NCI-H2171 (cell line): ENCODE measurements around the gene IDS.
A peak's percentile ranks its signal among the peaks of the same experiment; 100 is the strongest.

Experiments used
- DNase-seq: peaks from one replicate; lab custom pipeline; 2025; lab: John Stamatoyannopoulos, UW

IDS gene

GRCh38 chrX:149456476-149457245 is 48.4 kb downstream of the IDS start:
- peak; percentile 0 for DNase-seq

GRCh38 chrX:149455934-149456333 is 49.2 kb downstream of the IDS start:
- no peak for DNase-seq

- DNase-seq: peak; percentile 66
Measured at GRCh38 chrX:149453906-149454822, 50.9 kb downstream of the IDS start.

GRCh38 chrX:149453030-149453429 is 52.1 kb downstream of the IDS start:
- DNase-seq: no peak

GRCh38 chrX:149433451-149433850 is 71.7 kb downstream of the IDS start:
- DNase-seq: no peak

GRCh38 chrX:149433051-149433450 is 72.1 kb downstream of the IDS start:
- no peak for DNase-seq
